HCT116 (cell line): ENCODE data around the gene DUSP2.

Experiments
- CBX3 ChIP-seq: IDR thresholded peaks from 2 replicates; pipeline ENCODE4 v1.6.1; 2012; ENCODE audit warnings: low read depth
- CTCF ChIP-seq, 3 experiments: fragments of 200-600 bp in 1 of 3; sonication (generic) in 1 of 3; IDR thresholded peaks in 2 of 3; conservative IDR thresholded peaks in 1 of 3; 2 replicates each; pipeline ENCODE4 v1.5.1; 2012 to 2017; ENCODE audit warnings: low read depth in 2 of 3, low read length in 2 of 3, antibody characterized with exemption in 1 of 3, borderline replicate concordance in 1 of 3, control low read depth in 1 of 3, mild to moderate bottlenecking in 1 of 3, mixed read lengths in 1 of 3, mixed run types in 1 of 3, moderate library complexity in 1 of 3; ENCODE audit not compliant: insufficient read depth in 1 of 3
- EZH2 ChIP-seq: fragments of 200-600 bp; sonication (generic); IDR thresholded peaks from 2 replicates; pipeline ENCODE4 v1.6.1; 2017; ENCODE audit warnings: antibody characterized with exemption, mixed run types
- FOSL1 ChIP-seq: IDR thresholded peaks from 2 replicates; pipeline ENCODE4 v1.6.1; 2012; ENCODE audit warnings: low read depth
- MAX ChIP-seq: IDR thresholded peaks from 2 replicates; pipeline ENCODE4 v1.6.1; 2012
- POLR2A ChIP-seq: IDR thresholded peaks from 2 replicates; pipeline ENCODE4 v1.7.0; 2011; ENCODE audit warnings: borderline replicate concordance; ENCODE audit not compliant: insufficient read depth, insufficient read length; ENCODE audit errors: extremely low read depth
- RAD21 ChIP-seq: IDR thresholded peaks from 2 replicates; pipeline ENCODE4 v1.6.1; 2012; ENCODE audit warnings: low read depth, mild to moderate bottlenecking
- REST ChIP-seq: IDR thresholded peaks from 2 replicates; pipeline ENCODE4 v1.6.1; 2012; ENCODE audit warnings: low read depth
- SRF ChIP-seq: IDR thresholded peaks from 2 replicates; pipeline ENCODE4 v1.6.1; 2012; ENCODE audit warnings: low read depth
- YY1 ChIP-seq: IDR thresholded peaks from 2 replicates; pipeline ENCODE4 v1.6.1; 2011; ENCODE audit warnings: low read length, low read depth, moderate library complexity, mild to moderate bottlenecking; ENCODE audit not compliant: insufficient replicate concordance; ENCODE audit errors: extremely low read depth

GRCh38 chr2:96164459-96165184, 19.4 kb upstream of the DUSP2 start:
- TF ChIP-seq CTCF (IDR thresholded peaks at IDR 0.05 in 2 of 3, conservative IDR thresholded peaks at IDR 0.05 in 1 of 3; ENCODE audit: borderline replicate concordance in 1 of 3, insufficient read depth in 1 of 3, low read depth in 2 of 3, low read length in 2 of 3), result no peak
- TF ChIP-seq YY1, result no peak
- no peak for TF ChIP-seq RAD21
- no peak for TF ChIP-seq MAX
- no peak for TF ChIP-seq FOSL1
- no peak for TF ChIP-seq CBX3
- TF ChIP-seq SRF, result no peak
- TF ChIP-seq EZH2, result no peak
- TF ChIP-seq REST, result no peak
- TF ChIP-seq POLR2A, result no peak
